Measurements from ENCODE around the gene AKTIP. TPM values are rescaled to one million over a fixed set of nuclear protein-coding genes. Genes with fewer than 3 reads are reported as not detected.
A peak's percentile ranks its signal among the peaks of the same experiment; 100 is the strongest.

AKTIP gene
- polyA plus RNA-seq, 4 donors, result 15.8 to 29.5 (median 22.2) TPM

- no peaks in the 10 kb centered on the region for H3K27me3 ChIP-seq (ENCODE audit: control insufficient read depth in 3 of 3, insufficient read depth in 3 of 3, low read length in 3 of 3)
- no peak overlapping the region for H3K4me3 ChIP-seq (ENCODE audit: low read depth in 1 of 3, low read length in 3 of 3)
- no peak for FAIRE-seq
- DNase-seq, result no peak
- H3K9me3 ChIP-seq (ENCODE audit: control insufficient read depth in 2 of 2, insufficient read depth in 1 of 2, low read depth in 1 of 2, low read length in 1 of 2), result no peaks in the 10 kb centered on the region
- H3K27ac ChIP-seq (ENCODE audit: low read depth in 1 of 3, low read length in 2 of 3), result no peak overlapping the region
- H3K4me1 ChIP-seq (ENCODE audit: control insufficient read depth in 3 of 3, insufficient read depth in 2 of 3, low read depth in 1 of 3, low read length in 2 of 3), result no peaks in the 10 kb centered on the region
- H3K36me3 ChIP-seq (ENCODE audit: control insufficient read depth in 3 of 3, insufficient read depth in 2 of 3, low read depth in 1 of 3, low read length in 3 of 3), result peaks cover 7 to 17% (median 17%) of the 10 kb centered on the region in 3 donors
Measured at GRCh38 chr16:53486230-53486629, 16.8 kb downstream of the AKTIP start.

- Histone ChIP-seq H3K27me3 (ENCODE audit: control insufficient read depth in 3 of 3, insufficient read depth in 3 of 3, low read length in 3 of 3) (no peaks in the 10 kb centered on the region), H3K9me3 (ENCODE audit: control insufficient read depth in 2 of 2, insufficient read depth in 1 of 2, low read depth in 1 of 2, low read length in 1 of 2) (no peaks in the 10 kb centered on the region), H3K4me1 (ENCODE audit: control insufficient read depth in 3 of 3, insufficient read depth in 2 of 3, low read depth in 1 of 3, low read length in 2 of 3) (no peaks in the 10 kb centered on the region), H3K36me3 (ENCODE audit: control insufficient read depth in 3 of 3, insufficient read depth in 2 of 3, low read depth in 1 of 3, low read length in 3 of 3) (peaks cover 7 to 24% (median 23%) of the 10 kb centered on the region in 3 donors), H3K4me3 (ENCODE audit: low read depth in 1 of 3, low read length in 3 of 3) (no peak overlapping the region), H3K27ac (ENCODE audit: low read depth in 1 of 3, low read length in 2 of 3) (no peak overlapping the region)
- FAIRE-seq (no peak), DNase-seq (no peak)
- WGBS, 3 donors, result 94 to 96% (median 96%) methylated on average over 2 of the region's 2 CpGs
Measured at GRCh38 chr16:53484542-53484941, 18.5 kb downstream of the AKTIP start.

- H3K27ac ChIP-seq (ENCODE audit: low read depth in 1 of 3, low read length in 2 of 3), result no peak overlapping the region
- 89 to 91% (median 91%) methylated on average over 2 of the region's 2 CpGs for WGBS, 3 donors
Measured at GRCh38 chr16:53482123-53482522, 20.9 kb downstream of the AKTIP start.

GRCh38 chr16:53480394-53480793 is 22.6 kb downstream of the AKTIP start:
- Histone ChIP-seq H3K36me3 (ENCODE audit: control insufficient read depth in 3 of 3, insufficient read depth in 2 of 3, low read depth in 1 of 3, low read length in 3 of 3) (peaks cover 10 to 30% (median 24%) of the 10 kb centered on the region in 3 donors), H3K4me3 (ENCODE audit: low read depth in 1 of 3, low read length in 3 of 3) (no peak overlapping the region), H3K4me1 (ENCODE audit: control insufficient read depth in 3 of 3, insufficient read depth in 2 of 3, low read depth in 1 of 3, low read length in 2 of 3) (no peaks in the 10 kb centered on the region), H3K27ac (ENCODE audit: low read depth in 1 of 3, low read length in 2 of 3) (no peak overlapping the region), H3K9me3 (ENCODE audit: control insufficient read depth in 2 of 2, insufficient read depth in 1 of 2, low read depth in 1 of 2, low read length in 1 of 2) (no peaks in the 10 kb centered on the region), H3K27me3 (ENCODE audit: control insufficient read depth in 3 of 3, insufficient read depth in 3 of 3, low read length in 3 of 3) (no peaks in the 10 kb centered on the region)
- WGBS, 3 donors, result 93 to 100% (median 94%) methylated on average over 1 of the region's 1 CpG
- no peak for FAIRE-seq
- DNase-seq, result no peak

More at GRCh38 chr16:53482123-53482522, 20.9 kb downstream of the AKTIP start:
- H3K4me1 ChIP-seq (ENCODE audit: control insufficient read depth in 3 of 3, insufficient read depth in 2 of 3, low read depth in 1 of 3, low read length in 2 of 3), result no peaks in the 10 kb centered on the region
- FAIRE-seq, result no peak
- H3K9me3 ChIP-seq (ENCODE audit: control insufficient read depth in 2 of 2, insufficient read depth in 1 of 2, low read depth in 1 of 2, low read length in 1 of 2), result no peaks in the 10 kb centered on the region
- DNase-seq, result no peak
- no peaks in the 10 kb centered on the region for H3K27me3 ChIP-seq (ENCODE audit: control insufficient read depth in 3 of 3, insufficient read depth in 3 of 3, low read length in 3 of 3)
- no peak overlapping the region for H3K4me3 ChIP-seq (ENCODE audit: low read depth in 1 of 3, low read length in 3 of 3)
- peaks cover 7 to 34% (median 24%) of the 10 kb centered on the region in 3 donors for H3K36me3 ChIP-seq (ENCODE audit: control insufficient read depth in 3 of 3, insufficient read depth in 2 of 3, low read depth in 1 of 3, low read length in 3 of 3)

GRCh38 chr16:53478965-53479364 is 24.0 kb downstream of the AKTIP start:
- H3K27ac ChIP-seq (ENCODE audit: low read depth in 1 of 3, low read length in 2 of 3), result no peak overlapping the region
- H3K4me1 ChIP-seq (ENCODE audit: control insufficient read depth in 3 of 3, insufficient read depth in 2 of 3, low read depth in 1 of 3, low read length in 2 of 3), result no peaks in the 10 kb centered on the region
- H3K27me3 ChIP-seq (ENCODE audit: control insufficient read depth in 3 of 3, insufficient read depth in 3 of 3, low read length in 3 of 3), result no peaks in the 10 kb centered on the region
- FAIRE-seq, result no peak
- peaks cover 10 to 33% (median 22%) of the 10 kb centered on the region in 3 donors for H3K36me3 ChIP-seq (ENCODE audit: control insufficient read depth in 3 of 3, insufficient read depth in 2 of 3, low read depth in 1 of 3, low read length in 3 of 3)
- H3K4me3 ChIP-seq (ENCODE audit: low read depth in 1 of 3, low read length in 3 of 3), result no peak overlapping the region
- no peaks in the 10 kb centered on the region for H3K9me3 ChIP-seq (ENCODE audit: control insufficient read depth in 2 of 2, insufficient read depth in 1 of 2, low read depth in 1 of 2, low read length in 1 of 2)
- DNase-seq, result no peak
- WGBS, 3 donors, result 94 to 98% (median 97%) methylated on average over 5 of the region's 5 CpGs

GRCh38 chr16:53476867-53477266 is 26.1 kb downstream of the AKTIP start:
- no peaks in the 10 kb centered on the region for H3K27me3 ChIP-seq (ENCODE audit: control insufficient read depth in 3 of 3, insufficient read depth in 3 of 3, low read length in 3 of 3)
- no peak overlapping the region for H3K4me3 ChIP-seq (ENCODE audit: low read depth in 1 of 3, low read length in 3 of 3)
- WGBS, 3 donors, result 68 to 83% (median 72%) methylated on average over 2 of the region's 2 CpGs
- H3K4me1 ChIP-seq (ENCODE audit: control insufficient read depth in 3 of 3, insufficient read depth in 2 of 3, low read depth in 1 of 3, low read length in 2 of 3), result no peaks in the 10 kb centered on the region
- H3K9me3 ChIP-seq (ENCODE audit: control insufficient read depth in 2 of 2, insufficient read depth in 1 of 2, low read depth in 1 of 2, low read length in 1 of 2), result no peaks in the 10 kb centered on the region
- peaks cover 7 to 26% (median 14%) of the 10 kb centered on the region in 3 donors for H3K36me3 ChIP-seq (ENCODE audit: control insufficient read depth in 3 of 3, insufficient read depth in 2 of 3, low read depth in 1 of 3, low read length in 3 of 3)
- H3K27ac ChIP-seq (ENCODE audit: low read depth in 1 of 3, low read length in 2 of 3), result no peak overlapping the region
- FAIRE-seq (no peak), DNase-seq (no peak)

GRCh38 chr16:53465606-53466280 is 37.3 kb downstream of the AKTIP start:
- H3K27me3 ChIP-seq (ENCODE audit: control insufficient read depth in 3 of 3, insufficient read depth in 3 of 3, low read length in 3 of 3), result no peaks in the 10 kb centered on the region
- peaks cover 15 to 41% (median 16%) of the 10 kb centered on the region in 3 donors for H3K36me3 ChIP-seq (ENCODE audit: control insufficient read depth in 3 of 3, insufficient read depth in 2 of 3, low read depth in 1 of 3, low read length in 3 of 3)
- peak in 1 of 2 donors; percentile 49 for DNase-seq
- H3K4me3 ChIP-seq (ENCODE audit: low read depth in 1 of 3, low read length in 3 of 3), result no peak overlapping the region
- no peaks in the 10 kb centered on the region for H3K4me1 ChIP-seq (ENCODE audit: control insufficient read depth in 3 of 3, insufficient read depth in 2 of 3, low read depth in 1 of 3, low read length in 2 of 3)
- no peaks in the 10 kb centered on the region for H3K9me3 ChIP-seq (ENCODE audit: control insufficient read depth in 2 of 2, insufficient read depth in 1 of 2, low read depth in 1 of 2, low read length in 1 of 2)
- no peak for FAIRE-seq
- 60 to 66% (median 63%) methylated on average over 6 of the region's 6 CpGs for WGBS, 3 donors
- H3K27ac ChIP-seq (ENCODE audit: low read depth in 1 of 3, low read length in 2 of 3), result no peak overlapping the region

- H3K4me1 ChIP-seq (ENCODE audit: control insufficient read depth in 3 of 3, insufficient read depth in 2 of 3, low read depth in 1 of 3, low read length in 2 of 3), result no peaks in the 10 kb centered on the region
- DNase-seq, result no peak
- no peak overlapping the region for H3K27ac ChIP-seq (ENCODE audit: low read depth in 1 of 3, low read length in 2 of 3)
- 91 to 98% (median 95%) methylated on average over 8 of the region's 8 CpGs for WGBS, 3 donors
- no peak for FAIRE-seq
- H3K4me3 ChIP-seq (ENCODE audit: low read depth in 1 of 3, low read length in 3 of 3), result no peak overlapping the region
- H3K9me3 ChIP-seq (ENCODE audit: control insufficient read depth in 2 of 2, insufficient read depth in 1 of 2, low read depth in 1 of 2, low read length in 1 of 2), result no peaks in the 10 kb centered on the region
- H3K27me3 ChIP-seq (ENCODE audit: control insufficient read depth in 3 of 3, insufficient read depth in 3 of 3, low read length in 3 of 3), result no peaks in the 10 kb centered on the region
- peaks cover 8 to 33% (median 14%) of the 10 kb centered on the region in 3 donors for H3K36me3 ChIP-seq (ENCODE audit: control insufficient read depth in 3 of 3, insufficient read depth in 2 of 3, low read depth in 1 of 3, low read length in 3 of 3)
Measured at GRCh38 chr16:53458635-53459034, 44.4 kb downstream of the AKTIP start.

- Histone ChIP-seq H3K9me3 (ENCODE audit: control insufficient read depth in 2 of 2, insufficient read depth in 1 of 2, low read depth in 1 of 2, low read length in 1 of 2) (no peaks in the 10 kb centered on the region), H3K4me3 (ENCODE audit: low read depth in 1 of 3, low read length in 3 of 3) (no peak overlapping the region), H3K36me3 (ENCODE audit: control insufficient read depth in 3 of 3, insufficient read depth in 2 of 3, low read depth in 1 of 3, low read length in 3 of 3) (peaks cover 10 to 25% (median 11%) of the 10 kb centered on the region in 3 donors), H3K27ac (ENCODE audit: low read depth in 1 of 3, low read length in 2 of 3) (peak overlapping the region in 1 of 3 donors; percentile 88), H3K4me1 (ENCODE audit: control insufficient read depth in 3 of 3, insufficient read depth in 2 of 3, low read depth in 1 of 3, low read length in 2 of 3) (no peaks in the 10 kb centered on the region), H3K27me3 (ENCODE audit: control insufficient read depth in 3 of 3, insufficient read depth in 3 of 3, low read length in 3 of 3) (no peaks in the 10 kb centered on the region)
- 70 to 79% (median 77%) methylated on average over 2 of the region's 2 CpGs for WGBS, 3 donors
- FAIRE-seq (no peak), DNase-seq (peak in 1 of 2 donors; percentile 69)
Measured at GRCh38 chr16:53457670-53458069, 45.3 kb downstream of the AKTIP start.

Data from small intestine (tissue), 7 donors.